Mammary epithelial cell (primary cell): Measurements from ENCODE around the gene KRAS.

Experiments
- EZH2 ChIP-seq: IDR thresholded peaks from 2 replicates; pipeline ENCODE4 v1.6.1; 2012; ENCODE audit warnings: low read length, inconsistent platforms, borderline replicate concordance
- TF ChIP-seq, protein P1 (sequence below), 2 donors: IDR thresholded peaks in 1 of 2; conservative IDR thresholded peaks in 1 of 2; 2 replicates each; pipeline ENCODE4 v1.5.1; 2011 to 2012; ENCODE audit warnings: inconsistent platforms in 2 of 2, low read length in 2 of 2, mild to moderate bottlenecking in 2 of 2, control low read depth in 1 of 2, low read depth in 1 of 2; ENCODE audit not compliant: insufficient read depth in 1 of 2; ENCODE audit errors: extremely low read depth in 1 of 2

DNA sequence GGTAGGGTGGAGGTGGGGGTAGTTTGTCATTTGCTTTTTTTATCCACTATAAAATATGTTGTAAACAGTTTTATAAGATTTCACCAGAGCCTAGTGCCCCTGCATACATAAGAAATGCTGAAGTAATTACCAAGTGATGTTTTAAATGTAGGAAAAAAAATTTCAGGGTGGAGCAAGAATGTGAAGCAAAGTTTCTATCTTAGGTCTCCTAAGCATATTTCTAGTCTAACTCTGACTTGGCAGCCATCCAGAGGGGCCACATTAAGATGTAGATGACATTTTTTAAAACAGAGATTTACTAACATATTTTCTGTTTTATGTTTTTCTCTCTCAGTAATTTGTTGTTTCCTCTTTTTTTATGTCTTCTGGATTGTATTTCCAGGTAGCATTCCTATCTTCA lies 15.8 kb upstream of the KRAS start:
- TF ChIP-seq, protein P1, sequence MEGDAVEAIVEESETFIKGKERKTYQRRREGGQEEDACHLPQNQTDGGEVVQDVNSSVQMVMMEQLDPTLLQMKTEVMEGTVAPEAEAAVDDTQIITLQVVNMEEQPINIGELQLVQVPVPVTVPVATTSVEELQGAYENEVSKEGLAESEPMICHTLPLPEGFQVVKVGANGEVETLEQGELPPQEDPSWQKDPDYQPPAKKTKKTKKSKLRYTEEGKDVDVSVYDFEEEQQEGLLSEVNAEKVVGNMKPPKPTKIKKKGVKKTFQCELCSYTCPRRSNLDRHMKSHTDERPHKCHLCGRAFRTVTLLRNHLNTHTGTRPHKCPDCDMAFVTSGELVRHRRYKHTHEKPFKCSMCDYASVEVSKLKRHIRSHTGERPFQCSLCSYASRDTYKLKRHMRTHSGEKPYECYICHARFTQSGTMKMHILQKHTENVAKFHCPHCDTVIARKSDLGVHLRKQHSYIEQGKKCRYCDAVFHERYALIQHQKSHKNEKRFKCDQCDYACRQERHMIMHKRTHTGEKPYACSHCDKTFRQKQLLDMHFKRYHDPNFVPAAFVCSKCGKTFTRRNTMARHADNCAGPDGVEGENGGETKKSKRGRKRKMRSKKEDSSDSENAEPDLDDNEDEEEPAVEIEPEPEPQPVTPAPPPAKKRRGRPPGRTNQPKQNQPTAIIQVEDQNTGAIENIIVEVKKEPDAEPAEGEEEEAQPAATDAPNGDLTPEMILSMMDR (conservative IDR thresholded peaks at IDR 0.05 in 1 of 2, IDR thresholded peaks at IDR 0.05 in 1 of 2; ENCODE audit: extremely low read depth in 1 of 2, insufficient read depth in 1 of 2, low read depth in 1 of 2, low read length in 2 of 2), result no peak
- TF ChIP-seq EZH2, result no peak
